ENCODE measurements around the gene BCORL1. TPM values are rescaled to one million over a fixed set of nuclear protein-coding genes. Genes with fewer than 3 reads are reported as not detected.

The BCORL1 gene
- total RNA-seq, 2 experiments from 2014 or later, result 1.7 to 5.4 TPM

- Histone ChIP-seq H3K9me2 (ENCODE audit: insufficient read depth, low read length) (no peaks in the 10 kb centered on the region), H3K36me3 (ENCODE audit: insufficient read depth, low read length) (peaks cover 5% of the 10 kb centered on the region; the same call in 1 of the 2 replicates), H3K4me2 (ENCODE audit: low read length) (no peak overlapping the region), H2AFZ (ENCODE audit: low read length) (no peak overlapping the region), H3K9me3 (ENCODE audit: low read length) (no peaks in the 10 kb centered on the region), H3K4me3 (ENCODE audit: low read depth, low read length, poor library complexity, severe bottlenecking) (no peak overlapping the region), H3K27ac (ENCODE audit: low read depth, low read length, poor library complexity, severe bottlenecking) (no peak overlapping the region), H3K79me2 (ENCODE audit: insufficient read depth, low read depth, low read length) (no peaks in the 10 kb centered on the region), H3K4me1 (ENCODE audit: insufficient read depth, low read length, poor library complexity, severe bottlenecking) (no peaks in the 10 kb centered on the region), H4K20me1 (ENCODE audit: insufficient read depth, low read length) (no peaks in the 10 kb centered on the region)
- BruUV-seq (replicated peaks), result no TSS peak
- ChIA-PET CTCF (ENCODE audit: unreplicated experiment) (no interaction called here), POLR2A (no interaction called here)
- TF ChIP-seq EZH2phosphoT487 (IDR thresholded peaks at IDR 0.05; ENCODE audit: borderline replicate concordance, low read depth, low read length), result no peak
- TF ChIP-seq, protein P1, sequence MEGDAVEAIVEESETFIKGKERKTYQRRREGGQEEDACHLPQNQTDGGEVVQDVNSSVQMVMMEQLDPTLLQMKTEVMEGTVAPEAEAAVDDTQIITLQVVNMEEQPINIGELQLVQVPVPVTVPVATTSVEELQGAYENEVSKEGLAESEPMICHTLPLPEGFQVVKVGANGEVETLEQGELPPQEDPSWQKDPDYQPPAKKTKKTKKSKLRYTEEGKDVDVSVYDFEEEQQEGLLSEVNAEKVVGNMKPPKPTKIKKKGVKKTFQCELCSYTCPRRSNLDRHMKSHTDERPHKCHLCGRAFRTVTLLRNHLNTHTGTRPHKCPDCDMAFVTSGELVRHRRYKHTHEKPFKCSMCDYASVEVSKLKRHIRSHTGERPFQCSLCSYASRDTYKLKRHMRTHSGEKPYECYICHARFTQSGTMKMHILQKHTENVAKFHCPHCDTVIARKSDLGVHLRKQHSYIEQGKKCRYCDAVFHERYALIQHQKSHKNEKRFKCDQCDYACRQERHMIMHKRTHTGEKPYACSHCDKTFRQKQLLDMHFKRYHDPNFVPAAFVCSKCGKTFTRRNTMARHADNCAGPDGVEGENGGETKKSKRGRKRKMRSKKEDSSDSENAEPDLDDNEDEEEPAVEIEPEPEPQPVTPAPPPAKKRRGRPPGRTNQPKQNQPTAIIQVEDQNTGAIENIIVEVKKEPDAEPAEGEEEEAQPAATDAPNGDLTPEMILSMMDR (conservative IDR thresholded peaks at IDR 0.05; ENCODE audit: low read length), result no peak
- intact Hi-C loops (cut with micrococcal nuclease; ENCODE audit: unreplicated experiment), result no loop called here
- DNase-seq (ENCODE audit: low spot score), result no peak
These were observed 67.4 kb downstream of the BCORL1 start for GRCh38 chrX:130049821-130050220.

DNA sequence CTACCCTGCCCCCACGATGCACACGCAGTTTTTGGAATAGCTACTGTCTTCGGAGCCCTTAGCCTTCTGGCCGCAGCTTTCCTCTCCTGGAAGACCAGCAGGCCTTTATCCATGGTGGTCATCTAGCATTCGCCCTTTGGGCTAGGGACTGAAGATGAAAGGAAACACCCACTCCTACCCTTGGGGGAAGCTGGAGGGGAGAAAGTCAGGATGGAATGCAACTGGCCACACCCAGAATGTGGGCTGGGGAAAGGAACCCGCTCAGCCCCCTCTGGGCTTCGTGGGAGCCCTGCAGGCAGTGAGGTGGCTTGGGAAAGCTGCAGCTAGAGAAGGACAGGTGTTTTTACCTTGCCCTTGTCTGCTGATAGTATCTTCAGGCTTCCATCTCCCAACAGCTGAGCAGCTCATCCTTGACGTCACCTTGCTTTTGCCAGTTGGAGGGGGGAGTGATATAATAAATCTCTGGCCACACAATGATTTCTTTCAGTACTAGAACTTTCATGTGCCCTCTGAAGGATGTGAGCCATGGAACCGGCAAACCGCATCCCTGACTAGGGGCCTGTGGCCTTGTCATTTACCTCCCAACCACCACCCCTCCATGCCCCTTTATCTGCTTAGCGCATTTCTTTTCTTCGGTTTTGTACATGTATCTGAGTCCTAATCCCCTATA is 68.9 kb downstream of the BCORL1 start:
- Histone ChIP-seq H3K4me3 (ENCODE audit: low read depth, low read length, poor library complexity, severe bottlenecking) (no peak overlapping the region), H3K9me2 (ENCODE audit: insufficient read depth, low read length) (no peaks in the 10 kb centered on the region), H3K27ac (ENCODE audit: low read depth, low read length, poor library complexity, severe bottlenecking) (no peak overlapping the region), H3K9me3 (ENCODE audit: low read length) (no peaks in the 10 kb centered on the region), H3K4me2 (ENCODE audit: low read length) (no peak overlapping the region), H3K36me3 (ENCODE audit: insufficient read depth, low read length) (peaks cover 5% of the 10 kb centered on the region; the same call in 1 of the 2 replicates), H4K20me1 (ENCODE audit: insufficient read depth, low read length) (no peaks in the 10 kb centered on the region), H2AFZ (ENCODE audit: low read length) (no peak overlapping the region), H3K79me2 (ENCODE audit: insufficient read depth, low read depth, low read length) (no peaks in the 10 kb centered on the region), H3K4me1 (ENCODE audit: insufficient read depth, low read length, poor library complexity, severe bottlenecking) (no peaks in the 10 kb centered on the region)
- intact Hi-C loops (cut with micrococcal nuclease; ENCODE audit: unreplicated experiment), result no loop called here
- CTCF ChIA-PET (ENCODE audit: unreplicated experiment), result no interaction called here
- no peak for DNase-seq (ENCODE audit: low spot score)
- POLR2A ChIA-PET, result interaction anchor here (0.5 kb wide), 1 partner anchor 13 kb away, joined by 3 read pairs; no protein-coding TSS in a partner anchor
- no TSS peak for BruUV-seq (replicated peaks)
- no peak for TF ChIP-seq EZH2phosphoT487 (IDR thresholded peaks at IDR 0.05; ENCODE audit: borderline replicate concordance, low read depth, low read length)
- TF ChIP-seq, protein P1 (conservative IDR thresholded peaks at IDR 0.05; ENCODE audit: low read length), result no peak

DNA sequence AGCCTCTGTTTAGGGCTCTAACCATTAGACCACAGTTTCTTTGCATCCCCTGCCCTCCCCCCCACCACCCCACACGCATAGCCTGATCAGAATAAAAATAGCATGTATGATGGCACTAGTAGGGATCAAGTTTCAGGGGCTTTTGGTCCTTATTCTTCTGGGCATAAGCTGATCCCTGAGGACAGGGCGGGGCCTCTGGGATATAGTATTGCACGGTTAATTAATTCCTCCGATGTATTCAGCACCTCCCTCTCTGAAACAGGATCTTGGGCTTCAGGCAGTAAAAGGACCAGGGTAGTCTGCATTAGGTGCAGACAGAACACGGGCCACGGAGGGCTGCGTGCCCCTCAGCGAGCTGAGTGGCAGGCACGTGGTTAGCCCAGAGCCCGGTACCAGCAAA is 70.8 kb downstream of the BCORL1 start:
- no peaks in the 10 kb centered on the region for H3K9me2 ChIP-seq (ENCODE audit: insufficient read depth, low read length)
- no peak for DNase-seq (ENCODE audit: low spot score)
- POLR2A ChIA-PET, result no interaction called here
- peaks cover 5% of the 10 kb centered on the region; the same call in 1 of the 2 replicates for H3K36me3 ChIP-seq (ENCODE audit: insufficient read depth, low read length)
- intact Hi-C loops (cut with micrococcal nuclease; ENCODE audit: unreplicated experiment), result no loop called here
- no peaks in the 10 kb centered on the region for H3K79me2 ChIP-seq (ENCODE audit: insufficient read depth, low read depth, low read length)
- H3K9me3 ChIP-seq (ENCODE audit: low read length), result no peaks in the 10 kb centered on the region
- no TSS peak for BruUV-seq (replicated peaks)
- H3K4me1 ChIP-seq (ENCODE audit: insufficient read depth, low read length, poor library complexity, severe bottlenecking), result no peaks in the 10 kb centered on the region
- no peak overlapping the region for H3K4me2 ChIP-seq (ENCODE audit: low read length)
- no peak overlapping the region for H3K27ac ChIP-seq (ENCODE audit: low read depth, low read length, poor library complexity, severe bottlenecking)
- H3K4me3 ChIP-seq (ENCODE audit: low read depth, low read length, poor library complexity, severe bottlenecking), result no peak overlapping the region
- no peaks in the 10 kb centered on the region for H4K20me1 ChIP-seq (ENCODE audit: insufficient read depth, low read length)
- CTCF ChIA-PET (ENCODE audit: unreplicated experiment), result no interaction called here
- TF ChIP-seq EZH2phosphoT487 (IDR thresholded peaks at IDR 0.05; ENCODE audit: borderline replicate concordance, low read depth, low read length), result no peak
- TF ChIP-seq, protein P1 (conservative IDR thresholded peaks at IDR 0.05; ENCODE audit: low read length), result no peak
- no peak overlapping the region for H2AFZ ChIP-seq (ENCODE audit: low read length)

Data from OCI-LY7 (cell line).